Measurements from ENCODE around the gene CXCR5. TPM values are rescaled to one million over a fixed set of nuclear protein-coding genes. Genes with fewer than 3 reads are reported as not detected.
A peak's percentile ranks its signal among the peaks of the same experiment; 100 is the strongest.

The CXCR5 gene
- total and polyA plus RNA-seq, 7 donors: under 0.01 to 11.5 (median 0.23) TPM; not detected in 4

DNA sequence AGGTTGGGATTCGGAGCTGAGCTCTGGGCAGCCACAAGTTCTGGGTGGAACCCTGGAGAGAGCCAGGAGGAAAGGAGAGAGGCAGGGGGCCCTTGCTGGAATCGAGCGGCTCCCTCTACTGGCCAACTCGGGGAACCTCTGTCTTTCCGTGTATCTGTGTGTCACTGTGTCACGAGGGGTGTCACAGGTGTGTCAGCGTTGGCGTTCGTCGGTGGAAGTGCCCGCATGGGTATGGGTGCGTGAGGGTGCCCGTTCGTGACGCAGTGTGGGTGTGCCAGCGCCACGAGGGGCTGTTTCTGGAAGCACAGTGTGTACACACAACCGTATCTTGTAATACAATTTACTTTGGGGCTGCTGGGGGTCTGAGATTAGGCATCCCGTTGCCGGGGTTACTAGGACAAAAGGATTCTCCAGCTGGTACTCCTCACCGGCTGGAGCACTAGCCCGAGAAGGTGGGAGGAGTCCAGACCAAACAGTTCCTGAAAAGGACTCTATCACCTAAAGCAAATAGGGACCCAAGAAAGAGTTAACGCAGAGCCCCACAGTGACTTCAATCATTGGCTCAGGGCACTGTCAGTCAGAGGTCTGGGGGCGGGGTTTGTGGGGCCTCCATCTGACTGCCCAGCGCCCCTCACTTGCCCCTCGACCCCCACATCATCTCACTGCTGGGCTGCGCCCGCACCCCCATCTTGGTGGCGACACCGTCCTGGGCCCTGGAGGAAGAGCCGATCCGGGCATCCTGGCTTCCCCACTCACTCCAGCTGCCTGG lies 44.6 kb downstream of the CXCR5 start:
- no peaks in the 10 kb centered on the region for H3K9me3 ChIP-seq
- H3K36me3 ChIP-seq: no peaks in the 10 kb centered on the region
- intact Hi-C loops (cut with DNase I): loop anchor here (5.0 kb wide), 2 partner anchors 36 to 321 kb away; partner anchors contain the start of gene PHLDB1
- peak overlapping the region; percentile 95 to 100 (median 100) for H3K27ac ChIP-seq
- peak overlapping the region; percentile 82 to 91 (median 84) for H3K4me3 ChIP-seq
- TF ChIP-seq, protein P1, sequence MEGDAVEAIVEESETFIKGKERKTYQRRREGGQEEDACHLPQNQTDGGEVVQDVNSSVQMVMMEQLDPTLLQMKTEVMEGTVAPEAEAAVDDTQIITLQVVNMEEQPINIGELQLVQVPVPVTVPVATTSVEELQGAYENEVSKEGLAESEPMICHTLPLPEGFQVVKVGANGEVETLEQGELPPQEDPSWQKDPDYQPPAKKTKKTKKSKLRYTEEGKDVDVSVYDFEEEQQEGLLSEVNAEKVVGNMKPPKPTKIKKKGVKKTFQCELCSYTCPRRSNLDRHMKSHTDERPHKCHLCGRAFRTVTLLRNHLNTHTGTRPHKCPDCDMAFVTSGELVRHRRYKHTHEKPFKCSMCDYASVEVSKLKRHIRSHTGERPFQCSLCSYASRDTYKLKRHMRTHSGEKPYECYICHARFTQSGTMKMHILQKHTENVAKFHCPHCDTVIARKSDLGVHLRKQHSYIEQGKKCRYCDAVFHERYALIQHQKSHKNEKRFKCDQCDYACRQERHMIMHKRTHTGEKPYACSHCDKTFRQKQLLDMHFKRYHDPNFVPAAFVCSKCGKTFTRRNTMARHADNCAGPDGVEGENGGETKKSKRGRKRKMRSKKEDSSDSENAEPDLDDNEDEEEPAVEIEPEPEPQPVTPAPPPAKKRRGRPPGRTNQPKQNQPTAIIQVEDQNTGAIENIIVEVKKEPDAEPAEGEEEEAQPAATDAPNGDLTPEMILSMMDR (IDR thresholded peaks at IDR 0.05): peak; percentile 86 to 99 (median 94)
- TF ChIP-seq POLR2A (IDR thresholded peaks at IDR 0.05): peak in 1 of 2 donors; percentile 35
- peak in 2 of 4 donors; percentile 15 to 78 for TF ChIP-seq EP300 (IDR thresholded peaks at IDR 0.05)
- peak; percentile 46 to 80 (median 55) for TF ChIP-seq POLR2AphosphoS5 (IDR thresholded peaks at IDR 0.05)
- DNase-seq: peak; percentile 98
- H3K4me1 ChIP-seq: peaks cover 0 to 55% (median 46%) of the 10 kb centered on the region in 4 donors
- 0% methylated on average over 32 of the region's 32 CpGs for WGBS, 2 donors
- no peaks in the 10 kb centered on the region for H3K27me3 ChIP-seq

DNA sequence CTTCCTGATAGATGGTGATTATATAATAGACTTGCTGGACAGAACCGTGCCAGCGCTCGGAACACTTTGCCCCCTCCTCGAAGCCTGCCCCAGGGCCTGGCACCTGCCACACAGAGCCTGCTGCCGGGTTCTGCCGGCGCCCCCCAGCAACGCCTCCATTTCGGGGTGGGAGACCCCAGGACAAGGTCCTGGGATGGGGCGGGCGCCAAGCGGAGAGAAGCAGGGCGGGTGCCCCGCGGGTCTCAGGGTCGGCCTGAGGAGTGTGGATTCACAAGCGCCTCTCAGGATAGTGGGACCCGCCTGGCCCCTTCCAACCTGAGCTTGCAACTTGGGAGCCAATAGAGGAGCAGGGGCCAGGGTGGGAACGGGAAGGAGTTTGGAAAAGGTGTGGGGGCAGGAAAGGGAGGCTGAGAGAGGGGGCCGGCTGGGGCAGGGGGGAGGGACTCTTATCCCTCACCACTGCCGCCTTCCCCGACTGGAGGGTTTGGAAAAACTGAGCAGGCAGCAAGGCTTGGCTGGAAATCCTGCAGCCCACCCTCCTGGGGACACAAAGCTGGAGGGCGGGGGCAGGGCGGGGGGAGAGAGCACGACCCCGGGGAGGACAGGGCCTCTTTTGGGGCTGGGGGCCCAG lies 45.3 kb downstream of the CXCR5 start:
- 1% methylated on average over 26 of the region's 26 CpGs for WGBS, 2 donors
- Histone ChIP-seq H3K4me3 (peak overlapping the region; percentile 82 to 91 (median 84)), H3K27ac (peak overlapping the region; percentile 95 to 100 (median 100)), H3K4me1 (peaks cover 0 to 55% (median 46%) of the 10 kb centered on the region in 4 donors), H3K9me3 (no peaks in the 10 kb centered on the region), H3K27me3 (no peaks in the 10 kb centered on the region), H3K36me3 (no peaks in the 10 kb centered on the region)
- peak; percentile 88 for DNase-seq
- intact Hi-C loops (cut with DNase I): loop anchor here (5.0 kb wide), 2 partner anchors 37 to 322 kb away; partner anchors contain the start of gene PHLDB1
- TF ChIP-seq, protein P1 (IDR thresholded peaks at IDR 0.05): no peak
- TF ChIP-seq POLR2A (IDR thresholded peaks at IDR 0.05): no peak
- no peak for TF ChIP-seq EP300 (IDR thresholded peaks at IDR 0.05)
- TF ChIP-seq POLR2AphosphoS5 (IDR thresholded peaks at IDR 0.05): no peak

DNA sequence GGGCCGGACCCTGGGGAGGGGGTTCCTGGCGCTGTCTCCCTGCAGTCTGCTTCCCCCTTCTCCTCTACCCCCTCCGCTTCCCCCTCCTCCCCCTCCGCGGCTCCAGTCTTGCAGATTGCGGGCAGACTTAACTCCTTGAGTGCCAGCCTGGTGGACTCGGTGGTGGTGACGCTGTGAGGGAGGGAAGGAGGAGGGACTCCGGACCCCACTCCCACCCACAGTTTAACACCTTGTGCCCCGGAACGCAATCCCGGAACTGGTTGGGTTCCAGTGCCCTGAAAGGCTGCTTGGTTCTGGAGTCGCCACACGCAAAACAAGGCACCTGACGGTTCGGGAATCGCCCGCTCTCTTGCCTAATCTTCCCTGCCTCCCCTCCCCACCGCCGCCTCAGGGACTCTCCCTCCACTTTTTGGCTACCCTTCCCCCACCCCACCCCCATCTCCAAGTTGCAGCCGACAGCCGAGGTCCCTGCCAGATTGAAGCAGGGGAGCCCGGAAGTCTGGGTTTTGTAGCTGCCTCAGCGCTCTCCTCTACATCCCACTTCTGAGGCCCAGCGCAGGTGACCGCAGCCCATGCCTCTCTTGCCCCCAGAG lies 45.9 kb downstream of the CXCR5 start:
- Histone ChIP-seq H3K9me3 (no peaks in the 10 kb centered on the region), H3K36me3 (no peaks in the 10 kb centered on the region), H3K4me3 (peak overlapping the region; percentile 82 to 91 (median 84)), H3K4me1 (peaks cover 0 to 53% (median 45%) of the 10 kb centered on the region in 4 donors), H3K27ac (peak overlapping the region; percentile 95 to 100 (median 100)), H3K27me3 (no peaks in the 10 kb centered on the region)
- peak; percentile 97 for DNase-seq
- intact Hi-C loops (cut with DNase I): loop anchor here (1.0 to 5.0 kb wide), 5 partner anchors 22 to 322 kb away; partner anchors contain the start of gene PHLDB1
- TF ChIP-seq, protein P1 (IDR thresholded peaks at IDR 0.05): no peak
- TF ChIP-seq EP300 (IDR thresholded peaks at IDR 0.05): no peak
- TF ChIP-seq POLR2AphosphoS5 (IDR thresholded peaks at IDR 0.05): peak; percentile 14 to 47 (median 32)
- 0 to 1% methylated on average over 24 to 25 of the region's 26 CpGs for WGBS, 2 donors

DNA sequence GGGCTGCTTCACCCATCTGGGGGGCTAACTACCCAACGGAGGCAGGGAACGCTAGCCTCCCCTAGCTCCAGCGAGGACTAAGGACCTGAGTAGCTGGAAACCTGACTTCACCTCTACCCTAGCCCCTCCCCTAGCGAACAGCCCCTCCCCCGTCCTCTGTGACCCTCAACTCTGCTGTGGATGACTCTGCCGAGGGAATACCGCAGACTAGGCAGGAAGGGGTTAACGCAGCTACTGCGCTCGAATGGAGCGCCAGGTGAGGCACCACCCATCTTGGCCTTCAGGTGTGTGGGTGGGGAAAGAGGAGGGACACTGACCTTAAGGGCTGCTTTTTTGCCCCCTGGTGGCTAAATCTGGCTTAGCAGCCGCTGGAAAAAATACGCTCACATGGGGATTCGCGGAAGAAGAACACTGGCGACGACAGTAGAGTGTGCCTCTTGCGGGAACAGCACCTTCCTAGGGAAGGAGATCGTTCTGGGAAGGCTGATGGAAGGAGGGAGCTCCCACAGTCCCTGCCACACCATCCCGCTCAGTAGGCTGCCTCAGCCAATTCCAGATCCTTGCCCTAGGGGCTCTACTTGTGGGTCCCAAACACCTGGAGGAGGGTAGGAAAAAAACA lies 46.5 kb downstream of the CXCR5 start:
- intact Hi-C loops (cut with DNase I): loop anchor here (1.0 kb wide), 3 partner anchors 23 to 240 kb away; no protein-coding TSS in a partner anchor

More for the DNA sequence above, 46.5 kb downstream of the CXCR5 start:
- H3K36me3 ChIP-seq: no peaks in the 10 kb centered on the region
- no peaks in the 10 kb centered on the region for H3K9me3 ChIP-seq
- peak overlapping the region; percentile 82 to 91 (median 84) for H3K4me3 ChIP-seq
- WGBS, 2 donors: 1% methylated on average over 20 of the region's 20 CpGs
- TF ChIP-seq, protein P1 (IDR thresholded peaks at IDR 0.05): peak; percentile 98 to 100 (median 98)
- TF ChIP-seq POLR2AphosphoS5 (IDR thresholded peaks at IDR 0.05) (peak in 3 of 4 donors; percentile 15 to 61 (median 35)), EP300 (IDR thresholded peaks at IDR 0.05) (peak in 1 of 4 donors; percentile 17), POLR2A (IDR thresholded peaks at IDR 0.05) (peak in 1 of 2 donors; percentile 8)
- no peaks in the 10 kb centered on the region for H3K27me3 ChIP-seq
- peak; percentile 93 for DNase-seq
- peaks cover 0 to 53% (median 45%) of the 10 kb centered on the region in 4 donors for H3K4me1 ChIP-seq
- H3K27ac ChIP-seq: peak overlapping the region; percentile 95 to 100 (median 100)

All from sigmoid colon (tissue), 7 donors.